ENCODE data around the gene SYT6.
"Not testable (repeated sequence)": the region's sequence is repeated elsewhere in the genome, so short reads cannot be mapped to it uniquely, and the experiment has no call there.

Gene SYT6

DNA sequence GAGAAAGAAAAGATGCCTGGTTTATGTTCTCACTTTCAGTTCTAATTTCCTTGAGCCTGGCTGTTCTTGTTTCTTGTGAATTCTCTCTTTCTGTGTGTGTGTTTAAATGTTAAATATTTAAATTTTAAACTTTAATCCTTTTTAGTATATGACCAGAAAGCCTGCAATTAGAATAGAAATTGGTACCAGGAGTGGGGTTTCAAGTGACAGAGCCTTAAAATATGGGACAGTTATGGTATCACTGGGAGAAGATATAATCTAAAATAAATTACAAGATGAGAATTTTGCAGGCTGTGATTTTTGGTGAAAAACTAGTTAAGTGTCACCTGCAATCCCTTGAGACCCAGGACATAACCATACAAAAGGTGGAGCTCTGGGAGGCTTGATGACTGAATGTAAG is 81.4 kb downstream of the SYT6 start:
- no peak for DNase-seq
- Histone ChIP-seq H3K9me3 (replicated peaks; ENCODE audit: insufficient read depth, low read length) (no peaks in the 10 kb centered on the region), H3K27me3 (replicated peaks; ENCODE audit: insufficient read depth, low read length) (no peaks in the 10 kb centered on the region), H3K4me3 (ENCODE audit: low read length) (no peak overlapping the region), H3K4me2 (ENCODE audit: low read depth, low read length) (no peak overlapping the region), H3F3A (ENCODE audit: insufficient read depth, low read length) (0 out of 2 replicates have a peak, but pooled peaks cover 5% of the 10 kb centered on the region), H3K4me1 (ENCODE audit: low read length) (peaks cover 13% of the 10 kb centered on the region; the same call in 1 of the 2 replicates), H3K27ac (ENCODE audit: low read length) (no peak overlapping the region), H3K36me3 (replicated peaks; ENCODE audit: insufficient read depth, low read length) (no peaks in the 10 kb centered on the region), H3K9me2 (replicated peaks; ENCODE audit: insufficient read depth, low read length) (no peaks in the 10 kb centered on the region), H3K9ac (ENCODE audit: low read length) (no peak overlapping the region), H4K20me1 (ENCODE audit: insufficient read depth, low read length) (no peaks in the 10 kb centered on the region), H3K79me2 (ENCODE audit: low read length) (no peaks in the 10 kb centered on the region), H2AFZ (ENCODE audit: low read length) (no peak overlapping the region)
- TF ChIP-seq CTCF (IDR thresholded peaks at IDR 0.05; ENCODE audit: low read length) (no peak), EZH2 (optimal IDR thresholded peaks at IDR 0.05; ENCODE audit: low read depth, low read length) (no peak), EZH2phosphoT487 (IDR thresholded peaks at IDR 0.05; ENCODE audit: low read length) (no peak)

DNA sequence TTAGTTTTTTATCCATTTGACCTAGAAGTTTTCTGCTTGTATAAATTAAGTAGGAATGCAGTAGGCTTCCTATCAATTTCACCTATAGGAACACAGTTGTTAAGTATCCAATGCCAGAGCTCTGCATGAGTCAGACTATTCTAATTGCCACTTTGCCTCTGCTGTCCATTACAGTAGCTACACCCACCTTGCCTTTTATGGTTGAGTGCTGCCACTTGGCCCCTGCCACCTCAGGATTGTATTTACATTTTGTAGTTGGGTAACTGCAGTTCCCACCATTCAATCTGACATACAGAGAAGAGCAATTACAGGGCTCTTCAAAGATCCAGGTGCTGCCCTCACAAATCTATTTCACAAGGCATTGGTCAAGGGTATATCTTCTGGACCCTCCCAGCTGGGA is 83.9 kb downstream of the SYT6 start:
- not testable (repeated sequence) for H3K79me2 ChIP-seq (ENCODE audit: low read length); DNase-seq; H3K4me2 ChIP-seq (ENCODE audit: low read depth, low read length); H3K9ac ChIP-seq (ENCODE audit: low read length); H3K9me2 ChIP-seq (replicated peaks; ENCODE audit: insufficient read depth, low read length); H4K20me1 ChIP-seq (ENCODE audit: insufficient read depth, low read length); H3K27ac ChIP-seq (ENCODE audit: low read length); H2AFZ ChIP-seq (ENCODE audit: low read length); H3K27me3 ChIP-seq (replicated peaks; ENCODE audit: insufficient read depth, low read length); H3K9me3 ChIP-seq (replicated peaks; ENCODE audit: insufficient read depth, low read length); H3K4me3 ChIP-seq (ENCODE audit: low read length); H3K36me3 ChIP-seq (replicated peaks; ENCODE audit: insufficient read depth, low read length); H3F3A ChIP-seq (ENCODE audit: insufficient read depth, low read length); H3K4me1 ChIP-seq (ENCODE audit: low read length)

DNA sequence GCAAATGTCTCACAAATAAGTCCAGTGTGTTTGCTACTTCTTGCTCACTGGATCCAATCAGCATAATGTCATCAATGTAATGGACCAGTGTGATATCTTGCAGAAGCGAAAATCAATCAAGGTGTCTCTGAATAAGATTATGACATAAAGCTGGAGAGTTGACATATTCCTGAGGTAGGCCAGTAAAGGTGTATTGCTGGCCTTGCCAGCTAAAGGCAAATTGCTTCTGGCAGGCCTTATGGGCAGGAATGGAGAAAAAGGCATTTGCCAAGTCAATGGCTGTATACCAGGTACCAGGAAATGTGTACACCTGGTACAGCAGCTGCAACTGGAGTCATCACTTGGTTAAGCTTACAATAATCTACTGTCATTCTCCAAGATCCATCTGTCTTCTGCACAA is 85.0 kb downstream of the SYT6 start:
- not testable (repeated sequence) for H2AFZ ChIP-seq (ENCODE audit: low read length); H3K9ac ChIP-seq (ENCODE audit: low read length); H3K9me2 ChIP-seq (replicated peaks; ENCODE audit: insufficient read depth, low read length); H3K4me1 ChIP-seq (ENCODE audit: low read length); H3K27me3 ChIP-seq (replicated peaks; ENCODE audit: insufficient read depth, low read length); H3K36me3 ChIP-seq (replicated peaks; ENCODE audit: insufficient read depth, low read length); H3K27ac ChIP-seq (ENCODE audit: low read length); H4K20me1 ChIP-seq (ENCODE audit: insufficient read depth, low read length); H3K9me3 ChIP-seq (replicated peaks; ENCODE audit: insufficient read depth, low read length); H3F3A ChIP-seq (ENCODE audit: insufficient read depth, low read length); H3K79me2 ChIP-seq (ENCODE audit: low read length); DNase-seq; H3K4me2 ChIP-seq (ENCODE audit: low read depth, low read length); H3K4me3 ChIP-seq (ENCODE audit: low read length)

- not testable (repeated sequence) for H3K36me3 ChIP-seq (replicated peaks; ENCODE audit: insufficient read depth, low read length); H3K4me2 ChIP-seq (ENCODE audit: low read depth, low read length); H3K9ac ChIP-seq (ENCODE audit: low read length); DNase-seq; H3K27ac ChIP-seq (ENCODE audit: low read length); H3K9me2 ChIP-seq (replicated peaks; ENCODE audit: insufficient read depth, low read length); H3K27me3 ChIP-seq (replicated peaks; ENCODE audit: insufficient read depth, low read length); H3K4me1 ChIP-seq (ENCODE audit: low read length); H3F3A ChIP-seq (ENCODE audit: insufficient read depth, low read length); H2AFZ ChIP-seq (ENCODE audit: low read length); H3K4me3 ChIP-seq (ENCODE audit: low read length); H3K9me3 ChIP-seq (replicated peaks; ENCODE audit: insufficient read depth, low read length); H3K79me2 ChIP-seq (ENCODE audit: low read length); H4K20me1 ChIP-seq (ENCODE audit: insufficient read depth, low read length)
Observed at GRCh38 chr1:114065671-114066070, 88.0 kb downstream of the SYT6 start.

DNA sequence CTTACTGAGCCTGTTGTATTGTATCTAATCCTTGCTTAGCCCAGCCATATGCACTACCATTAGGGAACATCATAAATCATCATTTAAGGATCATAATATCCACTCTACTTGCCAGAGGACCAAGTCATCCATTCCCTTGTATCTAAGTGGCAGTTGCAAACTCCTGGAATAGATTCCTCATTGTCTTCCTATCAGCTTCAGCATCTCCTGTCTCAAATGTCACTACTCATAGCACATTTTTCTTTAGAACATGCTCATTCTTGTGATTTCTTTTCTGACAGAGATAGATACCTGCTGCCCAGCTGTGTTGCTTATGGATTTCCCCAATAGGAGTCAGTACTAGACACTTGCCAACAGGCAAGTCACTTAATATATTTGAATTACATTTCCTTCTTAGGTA is 90.1 kb downstream of the SYT6 start:
- no peak for DNase-seq
- H3K4me3 ChIP-seq (ENCODE audit: low read length) = no peak overlapping the region
- no peaks in the 10 kb centered on the region for H3K9me2 ChIP-seq (replicated peaks; ENCODE audit: insufficient read depth, low read length)
- H3K36me3 ChIP-seq (replicated peaks; ENCODE audit: insufficient read depth, low read length) = no peaks in the 10 kb centered on the region
- H3K4me2 ChIP-seq (ENCODE audit: low read depth, low read length) = no peak overlapping the region
- H3K79me2 ChIP-seq (ENCODE audit: low read length) = no peaks in the 10 kb centered on the region
- no peaks in the 10 kb centered on the region for H3K9me3 ChIP-seq (replicated peaks; ENCODE audit: insufficient read depth, low read length)
- H3K9ac ChIP-seq (ENCODE audit: low read length) = no peak overlapping the region
- H3K27me3 ChIP-seq (replicated peaks; ENCODE audit: insufficient read depth, low read length) = no peaks in the 10 kb centered on the region
- H3K27ac ChIP-seq (ENCODE audit: low read length) = no peak overlapping the region
- H3K4me1 ChIP-seq (ENCODE audit: low read length) = no peaks in the 10 kb centered on the region
- no peaks in the 10 kb centered on the region for H3F3A ChIP-seq (ENCODE audit: insufficient read depth, low read length)
- TF ChIP-seq CTCF (IDR thresholded peaks at IDR 0.05; ENCODE audit: low read length) (no peak), EZH2phosphoT487 (IDR thresholded peaks at IDR 0.05; ENCODE audit: low read length) (no peak), EZH2 (optimal IDR thresholded peaks at IDR 0.05; ENCODE audit: low read depth, low read length) (no peak)
- H2AFZ ChIP-seq (ENCODE audit: low read length) = no peak overlapping the region
- H4K20me1 ChIP-seq (ENCODE audit: insufficient read depth, low read length) = no peaks in the 10 kb centered on the region

Data from MM.1S (cell line).